Measurements from ENCODE around the gene JAZF1. TPM values are rescaled to one million over a fixed set of nuclear protein-coding genes. Genes with fewer than 3 reads are reported as not detected.

Gene JAZF1
- total and polyA plus RNA-seq, 9 of the 15 experiments (the other 6 are each of a cell fraction or from before 2014, with no cell fraction given): 0.04 to 0.64 (median 0.11) TPM; not detected in 3

DNA sequence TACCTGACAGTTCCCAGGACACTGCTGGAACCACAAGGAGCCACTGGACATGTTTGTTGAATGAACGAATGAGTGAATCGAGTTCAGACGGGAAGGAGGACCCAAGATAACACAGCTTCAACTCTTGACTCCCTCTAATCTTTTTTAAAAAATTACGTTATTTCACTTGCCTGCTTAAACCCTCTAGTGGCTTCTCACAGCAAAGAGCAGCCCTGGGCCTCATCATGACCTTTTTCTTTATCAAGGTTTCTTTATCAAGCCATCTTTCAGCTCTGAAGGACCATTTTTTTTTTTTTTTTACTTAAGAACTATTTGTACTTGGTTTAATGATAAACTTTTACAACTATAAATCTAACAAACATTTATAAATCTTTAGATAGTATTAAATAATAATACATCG, 330.1 kb downstream of the JAZF1 start (continued):
- TF ChIP-seq, protein P1, sequence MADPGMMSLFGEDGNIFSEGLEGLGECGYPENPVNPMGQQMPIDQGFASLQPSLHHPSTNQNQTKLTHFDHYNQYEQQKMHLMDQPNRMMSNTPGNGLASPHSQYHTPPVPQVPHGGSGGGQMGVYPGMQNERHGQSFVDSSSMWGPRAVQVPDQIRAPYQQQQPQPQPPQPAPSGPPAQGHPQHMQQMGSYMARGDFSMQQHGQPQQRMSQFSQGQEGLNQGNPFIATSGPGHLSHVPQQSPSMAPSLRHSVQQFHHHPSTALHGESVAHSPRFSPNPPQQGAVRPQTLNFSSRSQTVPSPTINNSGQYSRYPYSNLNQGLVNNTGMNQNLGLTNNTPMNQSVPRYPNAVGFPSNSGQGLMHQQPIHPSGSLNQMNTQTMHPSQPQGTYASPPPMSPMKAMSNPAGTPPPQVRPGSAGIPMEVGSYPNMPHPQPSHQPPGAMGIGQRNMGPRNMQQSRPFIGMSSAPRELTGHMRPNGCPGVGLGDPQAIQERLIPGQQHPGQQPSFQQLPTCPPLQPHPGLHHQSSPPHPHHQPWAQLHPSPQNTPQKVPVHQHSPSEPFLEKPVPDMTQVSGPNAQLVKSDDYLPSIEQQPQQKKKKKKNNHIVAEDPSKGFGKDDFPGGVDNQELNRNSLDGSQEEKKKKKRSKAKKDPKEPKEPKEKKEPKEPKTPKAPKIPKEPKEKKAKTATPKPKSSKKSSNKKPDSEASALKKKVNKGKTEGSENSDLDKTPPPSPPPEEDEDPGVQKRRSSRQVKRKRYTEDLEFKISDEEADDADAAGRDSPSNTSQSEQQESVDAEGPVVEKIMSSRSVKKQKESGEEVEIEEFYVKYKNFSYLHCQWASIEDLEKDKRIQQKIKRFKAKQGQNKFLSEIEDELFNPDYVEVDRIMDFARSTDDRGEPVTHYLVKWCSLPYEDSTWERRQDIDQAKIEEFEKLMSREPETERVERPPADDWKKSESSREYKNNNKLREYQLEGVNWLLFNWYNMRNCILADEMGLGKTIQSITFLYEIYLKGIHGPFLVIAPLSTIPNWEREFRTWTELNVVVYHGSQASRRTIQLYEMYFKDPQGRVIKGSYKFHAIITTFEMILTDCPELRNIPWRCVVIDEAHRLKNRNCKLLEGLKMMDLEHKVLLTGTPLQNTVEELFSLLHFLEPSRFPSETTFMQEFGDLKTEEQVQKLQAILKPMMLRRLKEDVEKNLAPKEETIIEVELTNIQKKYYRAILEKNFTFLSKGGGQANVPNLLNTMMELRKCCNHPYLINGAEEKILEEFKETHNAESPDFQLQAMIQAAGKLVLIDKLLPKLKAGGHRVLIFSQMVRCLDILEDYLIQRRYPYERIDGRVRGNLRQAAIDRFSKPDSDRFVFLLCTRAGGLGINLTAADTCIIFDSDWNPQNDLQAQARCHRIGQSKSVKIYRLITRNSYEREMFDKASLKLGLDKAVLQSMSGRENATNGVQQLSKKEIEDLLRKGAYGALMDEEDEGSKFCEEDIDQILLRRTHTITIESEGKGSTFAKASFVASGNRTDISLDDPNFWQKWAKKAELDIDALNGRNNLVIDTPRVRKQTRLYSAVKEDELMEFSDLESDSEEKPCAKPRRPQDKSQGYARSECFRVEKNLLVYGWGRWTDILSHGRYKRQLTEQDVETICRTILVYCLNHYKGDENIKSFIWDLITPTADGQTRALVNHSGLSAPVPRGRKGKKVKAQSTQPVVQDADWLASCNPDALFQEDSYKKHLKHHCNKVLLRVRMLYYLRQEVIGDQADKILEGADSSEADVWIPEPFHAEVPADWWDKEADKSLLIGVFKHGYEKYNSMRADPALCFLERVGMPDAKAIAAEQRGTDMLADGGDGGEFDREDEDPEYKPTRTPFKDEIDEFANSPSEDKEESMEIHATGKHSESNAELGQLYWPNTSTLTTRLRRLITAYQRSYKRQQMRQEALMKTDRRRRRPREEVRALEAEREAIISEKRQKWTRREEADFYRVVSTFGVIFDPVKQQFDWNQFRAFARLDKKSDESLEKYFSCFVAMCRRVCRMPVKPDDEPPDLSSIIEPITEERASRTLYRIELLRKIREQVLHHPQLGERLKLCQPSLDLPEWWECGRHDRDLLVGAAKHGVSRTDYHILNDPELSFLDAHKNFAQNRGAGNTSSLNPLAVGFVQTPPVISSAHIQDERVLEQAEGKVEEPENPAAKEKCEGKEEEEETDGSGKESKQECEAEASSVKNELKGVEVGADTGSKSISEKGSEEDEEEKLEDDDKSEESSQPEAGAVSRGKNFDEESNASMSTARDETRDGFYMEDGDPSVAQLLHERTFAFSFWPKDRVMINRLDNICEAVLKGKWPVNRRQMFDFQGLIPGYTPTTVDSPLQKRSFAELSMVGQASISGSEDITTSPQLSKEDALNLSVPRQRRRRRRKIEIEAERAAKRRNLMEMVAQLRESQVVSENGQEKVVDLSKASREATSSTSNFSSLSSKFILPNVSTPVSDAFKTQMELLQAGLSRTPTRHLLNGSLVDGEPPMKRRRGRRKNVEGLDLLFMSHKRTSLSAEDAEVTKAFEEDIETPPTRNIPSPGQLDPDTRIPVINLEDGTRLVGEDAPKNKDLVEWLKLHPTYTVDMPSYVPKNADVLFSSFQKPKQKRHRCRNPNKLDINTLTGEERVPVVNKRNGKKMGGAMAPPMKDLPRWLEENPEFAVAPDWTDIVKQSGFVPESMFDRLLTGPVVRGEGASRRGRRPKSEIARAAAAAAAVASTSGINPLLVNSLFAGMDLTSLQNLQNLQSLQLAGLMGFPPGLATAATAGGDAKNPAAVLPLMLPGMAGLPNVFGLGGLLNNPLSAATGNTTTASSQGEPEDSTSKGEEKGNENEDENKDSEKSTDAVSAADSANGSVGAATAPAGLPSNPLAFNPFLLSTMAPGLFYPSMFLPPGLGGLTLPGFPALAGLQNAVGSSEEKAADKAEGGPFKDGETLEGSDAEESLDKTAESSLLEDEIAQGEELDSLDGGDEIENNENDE (IDR thresholded peaks at IDR 0.05; ENCODE audit: low read depth, low read length): no peak
- TF ChIP-seq XRCC5 (IDR thresholded peaks at IDR 0.05; ENCODE audit: low read depth, low read length) (no peak), FOXK1 (CRISPR knock-in tag; IDR thresholded peaks at IDR 0.05; ENCODE audit: borderline replicate concordance) (no peak), CAMTA2 (CRISPR knock-in tag; conservative IDR thresholded peaks at IDR 0.05) (no peak), RBFOX2 (IDR thresholded peaks at IDR 0.05; ENCODE audit: low read depth, low read length) (no peak), ZNF124 (CRISPR knock-in tag; IDR thresholded peaks at IDR 0.05) (no peak), SIN3A (IDR thresholded peaks at IDR 0.05; ENCODE audit: borderline replicate concordance in 2 of 2, control insufficient read depth in 1 of 2, low read depth in 2 of 2, low read length in 2 of 2) (no peak), FIP1L1 (IDR thresholded peaks at IDR 0.05; ENCODE audit: low read depth, low read length, poor library complexity, severe bottlenecking) (no peak), HMGN3 (IDR thresholded peaks at IDR 0.05; ENCODE audit: borderline replicate concordance, extremely low read depth, insufficient read length, low read depth, low read length) (no peak), GTF2A2 (tag; IDR thresholded peaks at IDR 0.05) (no peak), ATF4 (CRISPR knock-in tag; IDR thresholded peaks at IDR 0.05) (no peak), ZNF121 (CRISPR knock-in tag; conservative IDR thresholded peaks at IDR 0.05) (no peak)
- TF ChIP-seq, protein P2, sequence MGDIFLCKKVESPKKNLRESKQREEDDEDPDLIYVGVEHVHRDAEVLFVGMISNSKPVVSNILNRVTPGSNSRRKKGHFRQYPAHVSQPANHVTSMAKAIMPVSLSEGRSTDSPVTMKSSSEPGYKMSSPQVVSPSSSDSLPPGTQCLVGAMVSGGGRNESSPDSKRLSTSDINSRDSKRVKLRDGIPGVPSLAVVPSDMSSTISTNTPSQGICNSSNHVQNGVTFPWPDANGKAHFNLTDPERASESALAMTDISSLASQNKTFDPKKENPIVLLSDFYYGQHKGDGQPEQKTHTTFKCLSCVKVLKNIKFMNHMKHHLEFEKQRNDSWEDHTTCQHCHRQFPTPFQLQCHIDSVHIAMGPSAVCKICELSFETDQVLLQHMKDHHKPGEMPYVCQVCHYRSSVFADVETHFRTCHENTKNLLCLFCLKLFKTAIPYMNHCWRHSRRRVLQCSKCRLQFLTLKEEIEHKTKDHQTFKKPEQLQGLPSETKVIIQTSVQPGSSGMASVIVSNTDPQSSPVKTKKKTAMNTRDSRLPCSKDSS (IDR thresholded peaks at IDR 0.05; ENCODE audit: low read depth, partially characterized antibody): no peak

Measured in K562 (cell line).